H1 (cell line): Measurements from ENCODE around the gene GRIA3. TPM values are rescaled to one million over a fixed set of nuclear protein-coding genes. Genes with fewer than 3 reads are reported as not detected.

Experiments used
- CTCF ChIA-PET: fragments of 300-600 bp; sonication (Branson Sonifier 250); formaldehyde crosslinking; loops from one replicate; lab custom pipeline; 2021; ENCODE audit not compliant: partially characterized antibody; lab: Charles Lee
- POLR2A ChIA-PET: fragments of 300-600 bp; sonication (Branson Sonifier 250); formaldehyde crosslinking; loops from one replicate; lab custom pipeline; 2021; ENCODE audit warnings: inconsistent platforms; ENCODE audit not compliant: partially characterized antibody; lab: Charles Lee
- DNase-seq, 2 experiments: peaks; one replicate each; pipeline versions ENCODE4 v3.0.0 to v3.0.0-alpha.2; 2010 to 2022; ENCODE audit warnings: low spot score in 2 of 2, low read depth in 1 of 2, mixed read lengths in 1 of 2
- FAIRE-seq: peaks from 2 replicates; lab custom pipeline; 2011; peaks lifted over from hg19 to GRCh38; lab: Jason Lieb, UNC
- H2AFZ ChIP-seq: 2 replicates; pipeline ENCODE4 v1.8.1; 2012; ENCODE audit warnings: low read length, inconsistent platforms
- H2AK5ac ChIP-seq: 2 replicates; pipeline ENCODE4 v1.6.1; 2013; ENCODE audit warnings: low read depth, low read length
- H2BK120ac ChIP-seq: replicated peaks from 2 replicates; pipeline ENCODE3; 2013; ENCODE audit warnings: low read depth, low read length, inconsistent platforms
- H2BK12ac ChIP-seq: 2 replicates; pipeline ENCODE4 v1.6.1; 2013; ENCODE audit warnings: low read depth, low read length
- H2BK15ac ChIP-seq: 2 replicates; pipeline ENCODE4 v1.6.1; 2013; ENCODE audit warnings: low read length
- H2BK20ac ChIP-seq: 2 replicates; pipeline ENCODE4 v1.6.1; 2013; ENCODE audit warnings: low read length
- H2BK5ac ChIP-seq: 2 replicates; pipeline ENCODE4 v1.6.1; 2013; ENCODE audit warnings: low read depth, low read length
- H3K14ac ChIP-seq: 2 replicates; pipeline ENCODE4 v1.6.1; 2013; ENCODE audit warnings: inconsistent platforms; ENCODE audit not compliant: insufficient read length
- H3K18ac ChIP-seq: 2 replicates; pipeline ENCODE4 v1.6.1; 2013; ENCODE audit warnings: low read length; ENCODE audit errors: extremely low read depth
- H3K23ac ChIP-seq: 2 replicates; pipeline ENCODE4 v1.6.1; 2013; ENCODE audit warnings: inconsistent platforms; ENCODE audit not compliant: insufficient read length
- H3K23me2 ChIP-seq: 2 replicates; pipeline ENCODE4 v1.6.1; 2013; ENCODE audit warnings: low read depth, low read length
- H3K27ac ChIP-seq: 2 replicates; pipeline ENCODE4 v1.6.1; 2011; ENCODE audit warnings: low read depth, low read length, inconsistent platforms
- H3K27me3 ChIP-seq, 4 experiments: replicated peaks in 1 of 4; 1 replicate in 1 of 4; 2 replicates in 3 of 4; pipeline versions ENCODE4 v1.6.1 to v1.8.1; 2011 to 2013; ENCODE audit warnings: low read length in 3 of 4, mild to moderate bottlenecking in 3 of 4, inconsistent platforms in 2 of 4, mixed read lengths in 2 of 4, moderate library complexity in 1 of 4; ENCODE audit not compliant: control insufficient read depth in 3 of 4, insufficient read depth in 3 of 4; ENCODE audit errors: extremely low read depth in 1 of 4
- H3K36me3 ChIP-seq, 4 experiments: 2 replicates each; pipeline versions ENCODE4 v1.6.1 to v1.8.1; 2011 to 2013; ENCODE audit warnings: mild to moderate bottlenecking in 4 of 4, low read length in 3 of 4, moderate library complexity in 2 of 4, control low read depth in 1 of 4, inconsistent platforms in 1 of 4; ENCODE audit not compliant: insufficient read depth in 4 of 4, control insufficient read depth in 2 of 4
- H3K4ac ChIP-seq: replicated peaks from 2 replicates; pipeline ENCODE3; 2013; ENCODE audit warnings: low read length, low read depth, mixed read lengths, inconsistent platforms; ENCODE audit not compliant: insufficient read length
- H3K4me1 ChIP-seq, 4 experiments: replicated peaks in 1 of 4; 1 replicate in 1 of 4; 2 replicates in 3 of 4; pipeline versions ENCODE4 v1.6.1 to v1.8.1; 2011 to 2013; ENCODE audit warnings: low read length in 3 of 4, inconsistent platforms in 2 of 4, mixed read lengths in 1 of 4; ENCODE audit not compliant: insufficient read depth in 4 of 4, control insufficient read depth in 3 of 4
- H3K4me2 ChIP-seq, 2 experiments: 2 replicates each; pipeline versions ENCODE4 v1.6.1 to v1.8.1; 2011 to 2013; ENCODE audit warnings: low read depth in 2 of 2, low read length in 2 of 2, control low read depth in 1 of 2, inconsistent platforms in 1 of 2, mild to moderate bottlenecking in 1 of 2; ENCODE audit not compliant: insufficient read depth in 1 of 2
- H3K4me3 ChIP-seq, 4 experiments: fragments of 200-600, 300-600 bp in 1 of 4; sonication (generic), shearing (Covaris generic), sonication (Bioruptor Twin) in 1 of 4; 2 replicates each; pipeline versions ENCODE4 v1.5.1 to v1.8.1; 2011 to 2016; ENCODE audit warnings: low read length in 4 of 4, low read depth in 3 of 4, control low read depth in 2 of 4, inconsistent platforms in 2 of 4, mild to moderate bottlenecking in 2 of 4, mixed read lengths in 1 of 4, moderate library complexity in 1 of 4; ENCODE audit not compliant: insufficient read depth in 2 of 4; ENCODE audit errors: extremely low read depth in 1 of 4
- H3K56ac ChIP-seq: replicated peaks from 2 replicates; pipeline ENCODE3; 2013; ENCODE audit warnings: low read depth, mild to moderate bottlenecking, mixed read lengths, low read length, inconsistent platforms; ENCODE audit not compliant: insufficient read length
- H3K79me1 ChIP-seq: 2 replicates; pipeline ENCODE4 v1.6.1; 2013; ENCODE audit warnings: low read depth, low read length, control low read depth
- H3K79me2 ChIP-seq, 2 experiments: 2 replicates each; pipeline versions ENCODE4 v1.6.1 to v1.8.1; 2012 to 2013; ENCODE audit warnings: low read length in 2 of 2, mild to moderate bottlenecking in 2 of 2, inconsistent platforms in 1 of 2; ENCODE audit not compliant: insufficient read depth in 2 of 2, control insufficient read depth in 1 of 2
- H3K9ac ChIP-seq, 4 experiments: replicated peaks in 1 of 4; 1 replicate in 1 of 4; 2 replicates in 3 of 4; pipeline versions ENCODE4 v1.6.1 to v1.8.1; 2011 to 2013; ENCODE audit warnings: low read depth in 3 of 4, low read length in 3 of 4, control low read depth in 2 of 4, mild to moderate bottlenecking in 2 of 4, moderate library complexity in 2 of 4, inconsistent platforms in 1 of 4; ENCODE audit errors: extremely low read depth in 1 of 4
- H3K9me3 ChIP-seq, 2 experiments: 2 replicates each; pipeline versions ENCODE4 v1.6.1 to v1.8.1; 2012 to 2013; ENCODE audit warnings: mild to moderate bottlenecking in 2 of 2, moderate library complexity in 2 of 2, control low read depth in 1 of 2, inconsistent platforms in 1 of 2, low read depth in 1 of 2, low read length in 1 of 2, mixed read lengths in 1 of 2; ENCODE audit not compliant: insufficient read depth in 2 of 2
- H4K20me1 ChIP-seq, 2 experiments: replicated peaks in 1 of 2; 2 replicates each; pipeline versions ENCODE3 to v1.8.1; 2011 to 2013; ENCODE audit warnings: inconsistent platforms in 2 of 2, low read length in 2 of 2, mild to moderate bottlenecking in 1 of 2; ENCODE audit not compliant: insufficient read depth in 2 of 2, control insufficient read depth in 1 of 2
- H4K5ac ChIP-seq: 2 replicates; pipeline ENCODE4 v1.6.1; 2013; ENCODE audit warnings: low read length, low read depth, mixed read lengths, inconsistent platforms; ENCODE audit not compliant: insufficient read length
- H4K8ac ChIP-seq: 2 replicates; pipeline ENCODE4 v1.8.0; 2013; ENCODE audit warnings: mild to moderate bottlenecking, moderate library complexity, low read length, inconsistent platforms; ENCODE audit not compliant: insufficient read depth; ENCODE audit errors: extremely low read depth
- H4K91ac ChIP-seq: replicated peaks from 2 replicates; pipeline ENCODE3; 2013; ENCODE audit warnings: low read length, mixed read lengths, inconsistent platforms; ENCODE audit not compliant: insufficient read length
- ASH2L ChIP-seq: fragments of 200-600, 300-600 bp; sonication (generic); IDR thresholded peaks from one replicate; pipeline ENCODE4 v1.7.1; 2017; ENCODE audit warnings: low read length
- CBX5 ChIP-seq: fragments of 300-800, 300-1000 bp; sonication (generic); IDR thresholded peaks from 2 replicates; pipeline ENCODE4 v1.7.1; 2016; ENCODE audit warnings: antibody characterized with exemption, low read length, low read depth
- CBX8 ChIP-seq: fragments of 300-800, 300-1000 bp; sonication (generic); IDR thresholded peaks from 2 replicates; pipeline ENCODE4 v1.7.1; 2016; ENCODE audit warnings: low read depth, low read length, borderline replicate concordance
- CTCF ChIP-seq, 3 experiments: IDR thresholded peaks; 1 replicate in 2 of 3; 2 replicates in 1 of 3; pipeline versions ENCODE4 v1.5.1 to v1.6.1; 2011; ENCODE audit warnings: low read length in 3 of 3, mild to moderate bottlenecking in 3 of 3, inconsistent platforms in 2 of 3, low read depth in 1 of 3, moderate library complexity in 1 of 3; ENCODE audit not compliant: insufficient read depth in 1 of 3; ENCODE audit errors: control extremely low read depth in 1 of 3
- JUN ChIP-seq: IDR thresholded peaks from 2 replicates; pipeline ENCODE4 v1.6.1; 2011; ENCODE audit warnings: low read depth, mild to moderate bottlenecking, improper control_type of control experiment, low read length
- KDM4A ChIP-seq: IDR thresholded peaks from one replicate; pipeline ENCODE4 v1.7.1; 2012; ENCODE audit warnings: low read depth, mild to moderate bottlenecking, moderate library complexity, low read length, inconsistent platforms; ENCODE audit not compliant: severe bottlenecking
- NRF1 ChIP-seq: IDR thresholded peaks from 2 replicates; pipeline ENCODE4 v1.6.1; 2011; ENCODE audit warnings: mild to moderate bottlenecking, low read depth, low read length, improper control_type of control experiment
- RAD21 ChIP-seq, 2 experiments: IDR thresholded peaks in 1 of 2; conservative IDR thresholded peaks in 1 of 2; 2 replicates each; pipeline ENCODE4 v1.6.1; 2011; ENCODE audit warnings: low read depth in 2 of 2, low read length in 2 of 2, improper control_type of control experiment in 1 of 2, inconsistent platforms in 1 of 2, mild to moderate bottlenecking in 1 of 2, moderate library complexity in 1 of 2
- SAP30 ChIP-seq: fragments of 300-600 bp; sonication (generic); IDR thresholded peaks from 2 replicates; pipeline ENCODE4 v1.7.1; 2012; ENCODE audit warnings: low read length, moderate library complexity, mild to moderate bottlenecking, inconsistent platforms; ENCODE audit not compliant: insufficient read depth, insufficient replicate concordance
- SIN3A ChIP-seq, 2 experiments: IDR thresholded peaks in 1 of 2; conservative IDR thresholded peaks in 1 of 2; 2 replicates each; pipeline ENCODE4 v1.6.1; 2011 to 2012; ENCODE audit warnings: low read length in 2 of 2, improper control_type of control experiment in 1 of 2, low read depth in 1 of 2, mild to moderate bottlenecking in 1 of 2
- WGBS, 2 experiments: shearing (Covaris generic) in 1 of 2; methylation state at CpG; one replicate each; pipeline versions ENCODE4 v1.1.6 to v1.1.7; 2013 to 2015; ENCODE audit warnings: low lambda C conversion rate in 2 of 2, mixed read lengths in 2 of 2, inconsistent platforms in 1 of 2, low coverage in 1 of 2, missing lambda C conversion rate in 1 of 2; ENCODE audit not compliant: insufficient replicate concordance in 2 of 2, insufficient coverage in 1 of 2, insufficient read length in 1 of 2; ENCODE audit errors: extremely low coverage in 1 of 2, missing lambda C conversion rate in 1 of 2; 5-methylcytosine and 5-hydroxymethylcytosine counted together
- polyA plus RNA-seq, 7 experiments: library from polyadenylated mRNA; depleted of rRNA in 3 of 7; stranded (reverse) in 5 of 7; unstranded in 2 of 7; fragments of >200 nt in 5 of 7; fragments of 200-250 nt in 2 of 7; gene quantifications; 1 replicate in 5 of 7; 2 replicates in 1 of 7; 4 replicates in 1 of 7; pipeline versions ENCODE4 v1.2.1 to v1.2.3, GENCODE V29; 2011 to 2013; ENCODE audit warnings: missing spikeins in 2 of 7, mixed read lengths in 2 of 7
- total RNA-seq: library from RNA; stranded (reverse); fragmentation: NEBNext Ultra II Directional; extraction: Animal tissue kit (Norgen Biotek cat#: 25700); gene quantifications from 2 replicates; pipeline ENCODE4 v1.2.1, GENCODE V29; 2021

GRIA3 gene
- total and polyA plus RNA-seq, 2 of the 8 experiments (the other 6 are each of a cell fraction or from before 2014, with no cell fraction given) = 2.6 to 3.0 TPM

- no peak overlapping the region for H4K8ac ChIP-seq
- no peaks in the 10 kb centered on the region for H3K9me3 ChIP-seq
- H2BK5ac ChIP-seq = no peak overlapping the region
- no peak for FAIRE-seq
- no peaks in the 10 kb centered on the region for H4K20me1 ChIP-seq
- no peak overlapping the region for H3K56ac ChIP-seq
- peaks cover 0 to 8% (median 0%) of the 10 kb centered on the region in 4 experiments; a peak in 1 of 7 replicates for H3K4me1 ChIP-seq
- H3K79me2 ChIP-seq = no peaks in the 10 kb centered on the region
- no peak overlapping the region for H3K9ac ChIP-seq
- no peak overlapping the region for H2AK5ac ChIP-seq
- no peak overlapping the region for H3K14ac ChIP-seq
- H4K91ac ChIP-seq = no peak overlapping the region
- no peak overlapping the region for H2BK20ac ChIP-seq
- H3K27me3 ChIP-seq = no peaks in the 10 kb centered on the region
- H3K27ac ChIP-seq = no peak overlapping the region
- no peak overlapping the region for H3K4me3 ChIP-seq
- H3K4ac ChIP-seq = no peak overlapping the region
- no peak overlapping the region; a peak in 1 of 4 replicates for H3K4me2 ChIP-seq
- ChIA-PET CTCF (interaction anchor here (1.3 to 1.6 kb wide), 2 partner anchors 9 to 57 kb away, joined by 3 to 4 read pairs; no protein-coding TSS in a partner anchor), POLR2A (no interaction called here)
- no peak for DNase-seq
- no peak overlapping the region for H2BK15ac ChIP-seq
- no peak overlapping the region for H2AFZ ChIP-seq
- H3K23ac ChIP-seq = no peak overlapping the region
- no peaks in the 10 kb centered on the region for H3K23me2 ChIP-seq
- H3K18ac ChIP-seq = no peak overlapping the region
- no peaks in the 10 kb centered on the region for H3K36me3 ChIP-seq
- WGBS, 2 experiments = 50% methylated on average over 4 of the region's 4 CpGs; no CpG with 5 or more reads in 1 of the 2 experiments
- H3K79me1 ChIP-seq = no peaks in the 10 kb centered on the region
- H2BK120ac ChIP-seq = no peak overlapping the region
- H4K5ac ChIP-seq = no peak overlapping the region
- H2BK12ac ChIP-seq = no peak overlapping the region
- TF ChIP-seq CBX5 (no peak), NRF1 (no peak), RAD21 (IDR thresholded peaks at IDR 0.05 in 1 of 2, conservative IDR thresholded peaks at IDR 0.05 in 1 of 2; ENCODE audit: low read depth in 2 of 2, low read length in 2 of 2) (no peak), SIN3A (conservative IDR thresholded peaks at IDR 0.05 in 1 of 2, IDR thresholded peaks at IDR 0.05 in 1 of 2; ENCODE audit: low read depth in 1 of 2, low read length in 2 of 2) (no peak), ASH2L (no peak), CTCF (IDR thresholded peaks at IDR 0.05; ENCODE audit: control extremely low read depth in 1 of 3, insufficient read depth in 1 of 3, low read depth in 1 of 3, low read length in 3 of 3) (no peak), CBX8 (no peak), SAP30 (no peak), KDM4A (no peak), JUN (no peak)
Observed at GRCh38 chrX:123468481-123468880, 284.4 kb downstream of the GRIA3 start.
